Measurements from ENCODE around the gene KANSL1. TPM values are rescaled to one million over a fixed set of nuclear protein-coding genes. Genes with fewer than 3 reads are reported as not detected.

KANSL1 gene
- total and polyA plus RNA-seq, 2 experiments from 2014 or later: 12.2 to 38.2 TPM

GRCh38 chr17:46029627-46030026 is 163.6 kb downstream of the KANSL1 start:
- H3K36me3 ChIP-seq (ENCODE audit: low read depth): peaks cover 39% of the 10 kb centered on the region
- in situ Hi-C loops (cut with MboI): loop anchor here (10.0 kb wide), 1 partner anchor 185 kb away; no protein-coding TSS in a partner anchor

GRCh38 chr17:46028981-46029565 is 164.2 kb downstream of the KANSL1 start:
- H3K9me3 ChIP-seq (ENCODE audit: low read depth): no peaks in the 10 kb centered on the region
- no peak overlapping the region for H2AFZ ChIP-seq
- peaks cover 9% of the 10 kb centered on the region; the same call in 1 of the 2 replicates for H3F3A ChIP-seq (ENCODE audit: insufficient read depth)
- H3K27me3 ChIP-seq (replicated peaks; ENCODE audit: insufficient read depth): no peaks in the 10 kb centered on the region
- H3K9me2 ChIP-seq (ENCODE audit: insufficient read depth): no peaks in the 10 kb centered on the region
- H3K36me3 ChIP-seq (ENCODE audit: low read depth): peaks cover 33% of the 10 kb centered on the region
- no peak overlapping the region for H3K4me2 ChIP-seq (ENCODE audit: unreplicated experiment)
- WGBS, 2 experiments (ENCODE audit: low coverage in 1 of 2, low lambda C conversion rate in 2 of 2, missing lambda C conversion rate in 2 of 2): 58 to 60% methylated on average over 4 of the region's 4 CpGs
- no peak for DNase-seq
- TF ChIP-seq EZH2phosphoT487 (IDR thresholded peaks at IDR 0.05; ENCODE audit: insufficient read depth, low read depth) (no peak), EZH2 (IDR thresholded peaks at IDR 0.05; ENCODE audit: insufficient read depth, poor library complexity, severe bottlenecking) (no peak)
- H4K20me1 ChIP-seq (ENCODE audit: insufficient read depth): no peaks in the 10 kb centered on the region
- no peaks in the 10 kb centered on the region for H3K4me1 ChIP-seq (ENCODE audit: insufficient read depth)
- no peaks in the 10 kb centered on the region for H3K79me2 ChIP-seq (ENCODE audit: insufficient read depth)
- no peak overlapping the region for H3K9ac ChIP-seq
- no peak overlapping the region for H3K4me3 ChIP-seq
- in situ Hi-C loops (cut with MboI): no loop called here
- H3K27ac ChIP-seq: no peak overlapping the region

More at GRCh38 chr17:46029627-46030026, 163.6 kb downstream of the KANSL1 start:
- Histone ChIP-seq H3K79me2 (ENCODE audit: insufficient read depth) (no peaks in the 10 kb centered on the region), H3K9me3 (ENCODE audit: low read depth) (no peaks in the 10 kb centered on the region), H3K4me1 (ENCODE audit: insufficient read depth) (no peaks in the 10 kb centered on the region), H2AFZ (no peak overlapping the region), H4K20me1 (ENCODE audit: insufficient read depth) (no peaks in the 10 kb centered on the region), H3K9ac (no peak overlapping the region), H3K9me2 (ENCODE audit: insufficient read depth) (no peaks in the 10 kb centered on the region), H3K27me3 (replicated peaks; ENCODE audit: insufficient read depth) (no peaks in the 10 kb centered on the region), H3F3A (ENCODE audit: insufficient read depth) (peaks cover 9% of the 10 kb centered on the region; the same call in 1 of the 2 replicates), H3K4me3 (no peak overlapping the region), H3K27ac (no peak overlapping the region), H3K4me2 (ENCODE audit: unreplicated experiment) (no peak overlapping the region)
- DNase-seq: no peak
- WGBS, 2 experiments (ENCODE audit: low coverage in 1 of 2, low lambda C conversion rate in 2 of 2, missing lambda C conversion rate in 2 of 2): 95 to 98% methylated on average over 6 of the region's 6 CpGs
- TF ChIP-seq EZH2 (IDR thresholded peaks at IDR 0.05; ENCODE audit: insufficient read depth, poor library complexity, severe bottlenecking) (no peak), EZH2phosphoT487 (IDR thresholded peaks at IDR 0.05; ENCODE audit: insufficient read depth, low read depth) (no peak)

- no peak for TF ChIP-seq EZH2phosphoT487 (IDR thresholded peaks at IDR 0.05; ENCODE audit: insufficient read depth, low read depth)
- no peak for TF ChIP-seq EZH2 (IDR thresholded peaks at IDR 0.05; ENCODE audit: insufficient read depth, poor library complexity, severe bottlenecking)
- H3K27ac ChIP-seq: no peak overlapping the region
- H3K27me3 ChIP-seq (replicated peaks; ENCODE audit: insufficient read depth): no peaks in the 10 kb centered on the region
- in situ Hi-C loops (cut with MboI): no loop called here
- H3K4me1 ChIP-seq (ENCODE audit: insufficient read depth): no peaks in the 10 kb centered on the region
- no peak overlapping the region for H2AFZ ChIP-seq
- no peak overlapping the region for H3K4me2 ChIP-seq (ENCODE audit: unreplicated experiment)
- no peaks in the 10 kb centered on the region for H3K79me2 ChIP-seq (ENCODE audit: insufficient read depth)
- H3K36me3 ChIP-seq (ENCODE audit: low read depth): peaks cover 26% of the 10 kb centered on the region
- no peak for DNase-seq
- H3F3A ChIP-seq (ENCODE audit: insufficient read depth): peaks cover 9% of the 10 kb centered on the region; the same call in 1 of the 2 replicates
- no peaks in the 10 kb centered on the region for H3K9me2 ChIP-seq (ENCODE audit: insufficient read depth)
- WGBS, 2 experiments (ENCODE audit: low coverage in 1 of 2, low lambda C conversion rate in 2 of 2, missing lambda C conversion rate in 2 of 2): 95 to 97% methylated on average over 3 of the region's 3 CpGs
- no peak overlapping the region for H3K9ac ChIP-seq
- H3K4me3 ChIP-seq: no peak overlapping the region
- no peaks in the 10 kb centered on the region for H4K20me1 ChIP-seq (ENCODE audit: insufficient read depth)
- no peaks in the 10 kb centered on the region for H3K9me3 ChIP-seq (ENCODE audit: low read depth)
Measured at GRCh38 chr17:46028374-46028773, 164.9 kb downstream of the KANSL1 start.

- Histone ChIP-seq H3K9me3 (ENCODE audit: low read depth) (no peaks in the 10 kb centered on the region), H3K27me3 (replicated peaks; ENCODE audit: insufficient read depth) (no peaks in the 10 kb centered on the region), H3K4me2 (ENCODE audit: unreplicated experiment) (no peak overlapping the region), H2AFZ (no peak overlapping the region), H3K4me3 (no peak overlapping the region), H4K20me1 (ENCODE audit: insufficient read depth) (no peaks in the 10 kb centered on the region), H3K27ac (no peak overlapping the region), H3F3A (ENCODE audit: insufficient read depth) (peaks cover 9% of the 10 kb centered on the region; the same call in 1 of the 2 replicates), H3K9ac (no peak overlapping the region), H3K9me2 (ENCODE audit: insufficient read depth) (no peaks in the 10 kb centered on the region), H3K4me1 (ENCODE audit: insufficient read depth) (no peaks in the 10 kb centered on the region), H3K79me2 (ENCODE audit: insufficient read depth) (no peaks in the 10 kb centered on the region), H3K36me3 (ENCODE audit: low read depth) (peaks cover 24% of the 10 kb centered on the region)
- TF ChIP-seq EZH2phosphoT487 (IDR thresholded peaks at IDR 0.05; ENCODE audit: insufficient read depth, low read depth) (no peak), EZH2 (IDR thresholded peaks at IDR 0.05; ENCODE audit: insufficient read depth, poor library complexity, severe bottlenecking) (no peak)
- in situ Hi-C loops (cut with MboI): no loop called here
- 69% methylated on average over 4 of the region's 4 CpGs for WGBS, 2 experiments (ENCODE audit: low coverage in 1 of 2, low lambda C conversion rate in 2 of 2, missing lambda C conversion rate in 2 of 2)
- DNase-seq: no peak
Measured at GRCh38 chr17:46027976-46028325, 165.3 kb downstream of the KANSL1 start.

All from GM23248 (cell line).